Activated CD8-positive, alpha-beta T cell treated with anti-CD3 and anti-CD28 coated beads for 36 hours (primary cell): ENCODE measurements around the gene PTPRG. TPM values are rescaled to one million over a fixed set of nuclear protein-coding genes. Genes with fewer than 3 reads are reported as not detected.

Source experiments
- ATAC-seq: fragments of 200-7000 bp; cut with Tn5 transposase; one replicate; pipeline ENCODE4 v1.10.0; 2021; ENCODE audit warnings: mild to moderate bottlenecking, moderate library complexity
- CTCF ChIA-PET: fragments of 350-600 bp; sonication (Branson Sonifier 250); formaldehyde crosslinking; loops from one replicate; lab custom pipeline; 2021; ENCODE audit warnings: antibody characterized with exemption; lab: Charles Lee
- POLR2A ChIA-PET: fragments of 350-600 bp; sonication (Branson Sonifier 250); formaldehyde crosslinking; loops from one replicate; lab custom pipeline; 2021; ENCODE audit warnings: antibody characterized with exemption; lab: Charles Lee
- DNase-seq: peaks from one replicate; pipeline ENCODE4 v3.0.0-alpha.2; 2020
- H3K27ac Mint-ChIP-seq: one replicate; pipeline ENCODE4 v1.8.0; 2021; ENCODE audit warnings: mild to moderate bottlenecking, mixed read lengths
- H3K27me3 Mint-ChIP-seq: one replicate; pipeline ENCODE4 v1.8.0; 2021; ENCODE audit warnings: mixed read lengths
- H3K36me3 Mint-ChIP-seq: one replicate; pipeline ENCODE4 v1.8.0; 2021; ENCODE audit warnings: low read depth, mixed read lengths
- H3K4me1 Mint-ChIP-seq: one replicate; pipeline ENCODE4 v1.8.0; 2021; ENCODE audit warnings: low read depth, mixed read lengths
- H3K4me3 Mint-ChIP-seq: one replicate; pipeline ENCODE4 v1.8.0; 2021; ENCODE audit warnings: mild to moderate bottlenecking, moderate library complexity, mixed read lengths
- H3K9me3 Mint-ChIP-seq: one replicate; pipeline ENCODE4 v1.8.0; 2021; ENCODE audit warnings: mixed read lengths
- CTCF ChIP-seq: fragments of 200-600 bp; IDR thresholded peaks from one replicate; pipeline ENCODE4 v1.8.0; 2022; ENCODE audit warnings: antibody characterized with exemption, mild to moderate bottlenecking
- intact Hi-C: fragments of 100-400 bp; cut with micrococcal nuclease; formaldehyde crosslinking; loops from one replicate; pipeline ENCODE4 v1.10.0; 2022
- total RNA-seq, 2 experiments: library from RNA; stranded (reverse); gene quantifications; one replicate each; pipeline ENCODE4 v1.2.3, GENCODE V29; 2021

PTPRG gene
- total RNA-seq, 2 experiments from 2014 or later: not detected

GRCh38 chr3:62242831-62243509, 681.6 kb downstream of the PTPRG start:
- no peak overlapping the region for H3K27ac Mint-ChIP-seq
- ATAC-seq (no peak), DNase-seq (no peak)
- no peaks in the 10 kb centered on the region for H3K36me3 Mint-ChIP-seq
- no peaks in the 10 kb centered on the region for H3K4me1 Mint-ChIP-seq
- no peak overlapping the region for H3K4me3 Mint-ChIP-seq
- CTCF ChIA-PET: no interaction called here
- intact Hi-C loops: no loop called here
- POLR2A ChIA-PET: no interaction called here
- no peak for TF ChIP-seq CTCF
- H3K9me3 Mint-ChIP-seq: no peaks in the 10 kb centered on the region
- H3K27me3 Mint-ChIP-seq: peaks cover 2% of the 10 kb centered on the region

GRCh38 chr3:62246094-62246493, 684.7 kb downstream of the PTPRG start:
- H3K4me3 Mint-ChIP-seq: no peak overlapping the region
- no peaks in the 10 kb centered on the region for H3K36me3 Mint-ChIP-seq
- intact Hi-C loops: no loop called here
- H3K9me3 Mint-ChIP-seq: no peaks in the 10 kb centered on the region
- ATAC-seq: no peak
- DNase-seq: no peak
- ChIA-PET CTCF (no interaction called here), POLR2A (no interaction called here)
- H3K27ac Mint-ChIP-seq: no peak overlapping the region
- no peaks in the 10 kb centered on the region for H3K4me1 Mint-ChIP-seq
- no peaks in the 10 kb centered on the region for H3K27me3 Mint-ChIP-seq
- TF ChIP-seq CTCF: no peak

- ATAC-seq (no peak), DNase-seq (no peak)
- H3K27me3 Mint-ChIP-seq: no peaks in the 10 kb centered on the region
- H3K36me3 Mint-ChIP-seq: no peaks in the 10 kb centered on the region
- no peak overlapping the region for H3K4me3 Mint-ChIP-seq
- CTCF ChIA-PET: no interaction called here
- H3K27ac Mint-ChIP-seq: no peak overlapping the region
- no peaks in the 10 kb centered on the region for H3K4me1 Mint-ChIP-seq
- POLR2A ChIA-PET: no interaction called here
- TF ChIP-seq CTCF: no peak
- no peaks in the 10 kb centered on the region for H3K9me3 Mint-ChIP-seq
- intact Hi-C loops: no loop called here
Observed at GRCh38 chr3:62246985-62247384, 685.6 kb downstream of the PTPRG start.

- Mint-ChIP-seq H3K36me3 (no peaks in the 10 kb centered on the region), H3K4me1 (no peaks in the 10 kb centered on the region), H3K4me3 (no peak overlapping the region), H3K27me3 (no peaks in the 10 kb centered on the region), H3K27ac (no peak overlapping the region), H3K9me3 (no peaks in the 10 kb centered on the region)
- CTCF ChIA-PET: no interaction called here
- POLR2A ChIA-PET: no interaction called here
- no peak for TF ChIP-seq CTCF
- no peak for DNase-seq
- no peak for ATAC-seq
- intact Hi-C loops: no loop called here
Observed at GRCh38 chr3:62248734-62249483, 687.5 kb downstream of the PTPRG start.

GRCh38 chr3:62249484-62249776, 688.1 kb downstream of the PTPRG start:
- ChIA-PET POLR2A (no interaction called here), CTCF (no interaction called here)
- Mint-ChIP-seq H3K36me3 (no peaks in the 10 kb centered on the region), H3K4me3 (no peak overlapping the region), H3K4me1 (no peaks in the 10 kb centered on the region), H3K9me3 (no peaks in the 10 kb centered on the region), H3K27me3 (no peaks in the 10 kb centered on the region), H3K27ac (no peak overlapping the region)
- no peak for TF ChIP-seq CTCF
- DNase-seq: no peak
- no peak for ATAC-seq
- intact Hi-C loops: no loop called here
